K562 (cell line): ENCODE results near the gene ABHD1. TPM values are rescaled to one million over a fixed set of nuclear protein-coding genes. Genes with fewer than 3 reads are reported as not detected.

Experiments used
- ATAC-seq: fragments of 200-7000 bp; cut with Tn5 transposase; 3 replicates; pipeline ENCODE4 v1.9.1; 2020; ENCODE audit warnings: moderate library complexity
- BruUV-seq: library from RNA; stranded (reverse); fragments of 400-500 nt; replicated peaks from 2 replicates; lab custom pipeline; 2021; lab: Mats Ljungman, UMichigan
- CTCF ChIA-PET: fragments of 300-600 bp; formaldehyde crosslinking; extraction: SDS; loops from one replicate; lab custom pipeline; 2021; ENCODE audit warnings: low intra/inter-chr PET ratio; lab: Yijun Ruan, JAX
- POLR2A ChIA-PET: fragments of 300-600, 350-650 bp; sonication (Branson Sonifier 250); formaldehyde crosslinking; extraction: SDS; loops from one replicate; lab custom pipeline; 2021; ENCODE audit warnings: antibody characterized with exemption, inconsistent platforms; lab: Yijun Ruan, JAX
- DNase-seq, 4 experiments: peaks; one replicate each; pipeline versions ENCODE4 v3.0.0 to v3.0.0-alpha.2; 2011 to 2018; ENCODE audit warnings: low spot score in 3 of 4, mixed read lengths in 3 of 4; ENCODE audit errors: extremely low read depth in 1 of 4
- FAIRE-seq: peaks from 2 replicates; lab custom pipeline; 2011; peaks lifted over from hg19 to GRCh38; lab: Jason Lieb, UNC
- H2AFZ ChIP-seq: 2 replicates; pipeline ENCODE4 v1.6.0; 2011; ENCODE audit warnings: low read depth, low read length, control low read depth, inconsistent platforms
- H3K27ac ChIP-seq: fragments of 200-600 bp; 3 replicates; pipeline ENCODE4 v1.8.0; 2011; ENCODE audit warnings: low read depth, mild to moderate bottlenecking, control low read depth, inconsistent platforms, low read length, moderate library complexity, mixed read lengths; ENCODE audit errors: extremely low read depth
- H3K27me3 ChIP-seq, 2 experiments: fragments of 300-600 bp in 1 of 2; 2 replicates in 1 of 2; 3 replicates in 1 of 2; pipeline versions ENCODE4 v1.6.0 to v1.8.0; 2011; ENCODE audit warnings: inconsistent platforms in 2 of 2, low read length in 2 of 2, mild to moderate bottlenecking in 1 of 2, mixed read lengths in 1 of 2, moderate library complexity in 1 of 2; ENCODE audit not compliant: control insufficient read depth in 2 of 2, insufficient read depth in 2 of 2
- H3K36me3 ChIP-seq: fragments of 300-600 bp; 3 replicates; pipeline ENCODE4 v1.8.0; 2011; ENCODE audit warnings: mild to moderate bottlenecking, low read length, inconsistent platforms; ENCODE audit not compliant: control insufficient read depth, insufficient read depth
- H3K4me1 ChIP-seq, 2 experiments: fragments of 200-600 bp in 1 of 2; replicated peaks in 1 of 2; 2 replicates in 1 of 2; 3 replicates in 1 of 2; pipeline versions ENCODE4 v1.5.1 to v1.8.0; 2011; ENCODE audit warnings: inconsistent platforms in 2 of 2, low read length in 2 of 2, mild to moderate bottlenecking in 1 of 2, mixed read lengths in 1 of 2, moderate library complexity in 1 of 2; ENCODE audit not compliant: control insufficient read depth in 2 of 2, insufficient read depth in 2 of 2
- H3K4me2 ChIP-seq: 2 replicates; pipeline ENCODE4 v1.6.1; 2011; ENCODE audit warnings: low read length, control low read depth, inconsistent platforms, mixed read lengths; ENCODE audit not compliant: insufficient read depth
- H3K4me3 ChIP-seq: fragments of 200-600 bp; sonication (generic), shearing (Covaris generic); 2 replicates; pipeline ENCODE4 v1.5.1; 2016; ENCODE audit warnings: control low read depth, inconsistent platforms
- H3K79me2 ChIP-seq: fragments of 200-600 bp; 3 replicates; pipeline ENCODE4 v1.8.0; 2011; ENCODE audit warnings: low read length, inconsistent platforms; ENCODE audit not compliant: control insufficient read depth, insufficient read depth
- H3K9ac ChIP-seq, 2 experiments: 2 replicates each; pipeline versions ENCODE4 v1.6.0 to v1.6.1; 2011; ENCODE audit warnings: low read depth in 2 of 2, low read length in 2 of 2, control low read depth in 1 of 2, inconsistent platforms in 1 of 2, mild to moderate bottlenecking in 1 of 2, mixed read lengths in 1 of 2; ENCODE audit not compliant: insufficient read depth in 1 of 2
- H3K9me1 ChIP-seq: one replicate; pipeline ENCODE4 v1.6.0; 2011; ENCODE audit warnings: inconsistent platforms, mild to moderate bottlenecking, low read length, moderate library complexity; ENCODE audit not compliant: control insufficient read depth, insufficient read depth
- H3K9me3 ChIP-seq: replicated peaks from 2 replicates; pipeline ENCODE4 v1.5.1; 2011; ENCODE audit warnings: low read depth, low read length, inconsistent platforms; ENCODE audit not compliant: control insufficient read depth, insufficient read depth
- H4K20me1 ChIP-seq: replicated peaks from 2 replicates; pipeline ENCODE4 v1.6.1; 2011; ENCODE audit warnings: low read length, inconsistent platforms, mixed read lengths; ENCODE audit not compliant: control insufficient read depth, insufficient read depth
- BRD4 ChIP-seq: fragments of 200-600 bp; sonication (generic); IDR thresholded peaks from 2 replicates; pipeline ENCODE4 v1.6.1; 2017; ENCODE audit warnings: inconsistent platforms
- FOXK2 ChIP-seq, 2 experiments: fragments of 450-650 bp; IDR thresholded peaks in 1 of 2; conservative IDR thresholded peaks in 1 of 2; 2 replicates each; pipeline ENCODE4 v1.6.1; 2016; ENCODE audit warnings: low read depth in 2 of 2, mild to moderate bottlenecking in 1 of 2
- JUN ChIP-seq, 2 experiments: sonication (generic) in 1 of 2; formaldehyde crosslinking in 1 of 2; IDR thresholded peaks; 2 replicates each; pipeline versions ENCODE4 v1.6.1 to v1.8.0; 2012 to 2022; ENCODE audit warnings: borderline replicate concordance in 2 of 2, mild to moderate bottlenecking in 2 of 2, improper control_type of control experiment in 1 of 2, low read depth in 1 of 2, low read length in 1 of 2, missing genetic modification reagents in 1 of 2
- NELFE ChIP-seq: IDR thresholded peaks from 2 replicates; pipeline ENCODE4 v1.6.1; 2011; ENCODE audit warnings: mild to moderate bottlenecking; ENCODE audit not compliant: insufficient read depth, insufficient read length
- PHB2 ChIP-seq: fragments of 450-650 bp; IDR thresholded peaks from 2 replicates; pipeline ENCODE4 v1.6.1; 2017; ENCODE audit warnings: low read depth
- POLR3G ChIP-seq: IDR thresholded peaks from 2 replicates; pipeline ENCODE4 v1.6.1; 2011; ENCODE audit not compliant: insufficient read length, insufficient replicate concordance; ENCODE audit errors: extremely low read depth
- RFX5 ChIP-seq: IDR thresholded peaks from 2 replicates; pipeline ENCODE4 v1.6.1; 2011; ENCODE audit warnings: low read depth, mild to moderate bottlenecking, improper control_type of control experiment, low read length
- SIRT6 ChIP-seq: IDR thresholded peaks from one replicate; pipeline ENCODE4 v1.6.1; 2012; ENCODE audit warnings: low read depth, mild to moderate bottlenecking, control low read depth, inconsistent platforms, low read length, moderate library complexity
- SMAD3 ChIP-seq: fragments of 450-650 bp; formaldehyde crosslinking; conservative IDR thresholded peaks from 2 replicates; pipeline ENCODE4 v1.4.0; 2020; ENCODE audit warnings: mild to moderate bottlenecking
- TAL1 ChIP-seq: fragments of 450-650 bp; IDR thresholded peaks from 2 replicates; pipeline ENCODE4 v1.6.1; 2016; ENCODE audit warnings: mild to moderate bottlenecking
- ZBTB7A ChIP-seq: IDR thresholded peaks from 2 replicates; pipeline ENCODE4 v1.6.1; 2011; ENCODE audit warnings: low read depth, mild to moderate bottlenecking, low read length, moderate library complexity, borderline replicate concordance; ENCODE audit not compliant: control insufficient read depth
- ZNF707 ChIP-seq: fragments of 250-450 bp; sonication (Bioruptor Pico); conservative IDR thresholded peaks from 2 replicates; pipeline ENCODE4 v1.8.0; 2022; ENCODE audit warnings: inconsistent platforms, mild to moderate bottlenecking, moderate library complexity
- WGBS: fragments of 100-300 bp; shearing (Covaris generic); methylation state at CpG from one replicate; pipeline ENCODE4 v1.1.6; 2016; ENCODE audit warnings: low coverage, mixed read lengths; ENCODE audit not compliant: insufficient coverage; ENCODE audit errors: missing lambda C conversion rate; 5-methylcytosine and 5-hydroxymethylcytosine counted together
- in situ Hi-C: fragments of 300-500 bp; cut with MboI; formaldehyde crosslinking; loops from 4 replicates; pipeline ENCODE4 v1.15.0; 2018; ENCODE audit warnings: inconsistent platforms, mixed read lengths
- intact Hi-C: fragments of 100-400 bp; cut with micrococcal nuclease; formaldehyde crosslinking; loops from 2 replicates; pipeline ENCODE4 v1.14.2; 2022
- polyA plus RNA-seq, 8 experiments: library from polyadenylated mRNA; depleted of rRNA in 4 of 8; stranded (reverse) in 5 of 8; unstranded in 3 of 8; fragments of >200 nt; fragmentation: Nextera tagmentation in 2 of 8; fragmentation: Illumina TruSeq in 1 of 8; extraction: Ambion mirVana in 2 of 8; extraction: Trizol in 1 of 8; gene quantifications; 2 replicates each; pipeline versions ENCODE4 v1.2.1 to v1.2.3, GENCODE V29; 2011 to 2014; ENCODE audit warnings: inconsistent platforms in 1 of 8, missing spikeins in 1 of 8
- total RNA-seq, 7 experiments: library from RNA; depleted of rRNA in 6 of 7; stranded (reverse); fragments of >200 nt in 6 of 7; fragmentation: Illumina TruSeq in 2 of 7; extraction: Trizol in 2 of 7; gene quantifications; 2 replicates each; pipeline versions ENCODE4 v1.2.1 to v1.2.3, GENCODE V29; 2011 to 2021; ENCODE audit warnings: low replicate concordance in 1 of 7
- TF ChIP-seq, protein P1 (sequence below): fragments of 250-450 bp; sonication (Bioruptor Pico); IDR thresholded peaks from 2 replicates; pipeline ENCODE4 v1.5.0; 2021
- TF ChIP-seq, protein P2 (sequence below), 2 experiments: fragments of 450-650 bp in 1 of 2; sonication (generic) in 1 of 2; formaldehyde crosslinking in 1 of 2; IDR thresholded peaks in 1 of 2; conservative IDR thresholded peaks in 1 of 2; 2 replicates each; pipeline versions ENCODE4 v1.6.1 to v1.8.1; 2016 to 2023; ENCODE audit warnings: mild to moderate bottlenecking in 2 of 2, moderate library complexity in 2 of 2, inconsistent platforms in 1 of 2, missing genetic modification reagents in 1 of 2

ABHD1 gene
- total and polyA plus RNA-seq, 9 of the 15 experiments (the other 6 are each of a cell fraction or from before 2014, with no cell fraction given) = 0.10 to 0.16 (median 0.11) TPM; not detected in 5

DNA sequence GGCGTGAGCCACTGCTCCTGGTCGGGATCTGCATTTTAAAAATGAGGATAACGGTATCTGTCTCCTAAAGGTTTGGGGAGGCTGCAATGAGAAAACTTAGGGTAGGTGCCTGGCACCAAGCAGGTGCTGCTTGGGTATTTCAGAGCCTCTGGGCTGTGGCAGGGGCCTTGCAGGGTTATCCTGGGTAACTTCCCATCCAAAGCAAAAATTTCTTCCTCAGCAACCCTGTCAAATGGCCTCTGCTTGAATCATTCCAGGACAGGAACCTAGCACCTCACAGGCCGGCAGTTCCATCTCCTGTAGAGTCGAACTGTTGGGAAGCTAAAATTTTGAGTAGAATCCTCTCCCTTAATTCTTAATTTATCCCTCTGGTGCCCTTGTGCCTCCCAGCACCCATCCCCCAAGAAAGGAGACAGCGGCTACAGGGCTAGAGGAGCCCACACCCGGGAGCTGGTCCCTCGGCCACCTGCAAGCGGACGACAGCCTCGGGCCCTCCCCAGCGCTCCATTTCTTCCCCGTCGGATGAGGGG, 5.6 kb upstream of the ABHD1 start:
- FAIRE-seq (no peak), ATAC-seq (no peak), DNase-seq (no peak)
- ChIA-PET CTCF (no interaction called here), POLR2A (interaction anchor here (0.6 to 0.8 kb wide), 3 partner anchors 41 to 73 kb away, joined by 3 to 4 read pairs (median 4); no protein-coding TSS in a partner anchor)
- H3K9me3 ChIP-seq = no peaks in the 10 kb centered on the region
- intact Hi-C loops (no loop called here), in situ Hi-C loops (no loop called here)
- H2AFZ ChIP-seq = no peak overlapping the region
- H3K9me1 ChIP-seq = no peaks in the 10 kb centered on the region
- H3K9ac ChIP-seq = no peak overlapping the region
- H4K20me1 ChIP-seq = no peaks in the 10 kb centered on the region
- peaks cover 1 to 12% of the 10 kb centered on the region in 2 experiments; a peak in 3 of 5 replicates for H3K4me1 ChIP-seq
- no peak overlapping the region for H3K27ac ChIP-seq
- no peak overlapping the region for H3K4me2 ChIP-seq
- peaks cover 7 to 8% of the 10 kb centered on the region in 2 experiments; a peak in 4 of 5 replicates for H3K27me3 ChIP-seq
- no peaks in the 10 kb centered on the region for H3K36me3 ChIP-seq
- BruUV-seq = no TSS peak
- 31% methylated on average over 13 of the region's 14 CpGs for WGBS
- TF ChIP-seq JUN (IDR thresholded peaks at IDR 0.05; ENCODE audit: borderline replicate concordance, low read depth, low read length) (no peak), JUN (CRISPR knock-in tag; IDR thresholded peaks at IDR 0.05; ENCODE audit: borderline replicate concordance) (no peak), NELFE (no peak), TAL1 (no peak), ZNF707 (CRISPR knock-in tag) (no peak), SMAD3 (CRISPR knock-in tag) (no peak), SIRT6 (no peak), ZBTB7A (no peak), FOXK2 (conservative IDR thresholded peaks at IDR 0.05 in 1 of 2, IDR thresholded peaks at IDR 0.05 in 1 of 2; ENCODE audit: low read depth in 2 of 2) (no peak), PHB2 (no peak), POLR3G (no peak), RFX5 (no peak), BRD4 (no peak)
- TF ChIP-seq, protein P1, sequence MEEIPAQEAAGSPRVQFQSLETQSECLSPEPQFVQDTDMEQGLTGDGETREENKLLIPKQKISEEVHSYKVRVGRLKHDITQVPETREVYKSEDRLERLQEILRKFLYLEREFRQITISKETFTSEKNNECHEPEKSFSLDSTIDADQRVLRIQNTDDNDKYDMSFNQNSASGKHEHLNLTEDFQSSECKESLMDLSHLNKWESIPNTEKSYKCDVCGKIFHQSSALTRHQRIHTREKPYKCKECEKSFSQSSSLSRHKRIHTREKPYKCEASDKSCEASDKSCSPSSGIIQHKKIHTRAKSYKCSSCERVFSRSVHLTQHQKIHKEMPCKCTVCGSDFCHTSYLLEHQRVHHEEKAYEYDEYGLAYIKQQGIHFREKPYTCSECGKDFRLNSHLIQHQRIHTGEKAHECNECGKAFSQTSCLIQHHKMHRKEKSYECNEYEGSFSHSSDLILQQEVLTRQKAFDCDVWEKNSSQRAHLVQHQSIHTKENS = no peak
- TF ChIP-seq, protein P2, sequence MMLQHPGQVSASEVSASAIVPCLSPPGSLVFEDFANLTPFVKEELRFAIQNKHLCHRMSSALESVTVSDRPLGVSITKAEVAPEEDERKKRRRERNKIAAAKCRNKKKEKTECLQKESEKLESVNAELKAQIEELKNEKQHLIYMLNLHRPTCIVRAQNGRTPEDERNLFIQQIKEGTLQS (IDR thresholded peaks at IDR 0.05) = no peak
- TF ChIP-seq, protein P2 (CRISPR knock-in tag; conservative IDR thresholded peaks at IDR 0.05) = no peak
- no peak overlapping the region for H3K4me3 ChIP-seq
- H3K79me2 ChIP-seq = no peaks in the 10 kb centered on the region
